GM21447 (cell line): ENCODE data around the gene ARL8B.
"Not testable (repeated sequence)": the region's sequence is repeated elsewhere in the genome, so short reads cannot be mapped to it uniquely, and the experiment has no call there.

Experiments
- ATAC-seq: cut with Tn5 transposase; IDR thresholded peaks from one replicate; pipeline ENCODE4 v1.9.1; 2021; ENCODE audit not compliant: unreplicated experiment

ARL8B gene

GRCh38 chr3:5144316-5144994 is 22.4 kb downstream of the ARL8B start:
- ATAC-seq: no peak

- ATAC-seq: no peak
Observed at GRCh38 chr3:5145120-5145519, 23.0 kb downstream of the ARL8B start.

DNA sequence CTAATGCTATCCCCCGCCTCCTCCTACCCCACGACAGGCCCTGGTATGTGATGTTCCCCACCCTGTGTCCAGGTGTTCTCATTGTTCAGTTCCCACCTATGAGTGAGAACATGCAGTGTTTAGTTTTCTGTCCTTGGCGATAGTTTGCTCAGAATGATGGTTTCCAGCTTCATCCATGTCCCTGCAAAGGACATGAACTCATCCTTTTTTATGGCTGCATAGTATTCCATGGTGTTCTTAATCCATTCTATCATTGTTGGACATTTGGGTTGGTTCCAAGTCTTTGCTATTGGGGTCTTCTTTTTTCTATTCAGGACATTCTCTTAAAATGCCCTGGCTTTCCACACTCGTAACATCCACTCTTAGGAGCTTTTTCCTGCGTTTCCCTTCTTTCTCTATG is 25.1 kb downstream of the ARL8B start:
- ATAC-seq: not testable (repeated sequence)

GRCh38 chr3:5149306-5149880 is 27.3 kb downstream of the ARL8B start:
- no peak for ATAC-seq

GRCh38 chr3:5151586-5151985 is 29.5 kb downstream of the ARL8B start:
- no peak for ATAC-seq

DNA sequence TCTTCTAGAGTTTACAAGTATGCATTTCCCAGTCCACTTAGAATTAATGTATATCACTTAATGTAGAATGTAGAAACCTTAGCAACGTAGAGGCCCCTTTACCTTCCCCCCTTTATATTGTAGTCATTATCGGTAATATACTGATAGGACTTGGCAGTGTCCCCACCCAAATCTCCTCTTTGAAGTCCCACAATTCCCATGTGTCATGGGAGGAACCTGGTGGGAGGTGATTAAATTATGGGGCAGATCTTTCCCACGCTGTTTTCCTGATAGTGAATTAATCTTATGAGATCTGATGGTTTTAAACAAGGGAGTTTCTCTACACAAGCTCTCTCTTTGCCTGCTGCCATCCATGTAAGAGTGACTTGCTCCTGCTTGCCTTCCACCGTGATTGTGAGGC is 31.0 kb downstream of the ARL8B start:
- no peak for ATAC-seq

DNA sequence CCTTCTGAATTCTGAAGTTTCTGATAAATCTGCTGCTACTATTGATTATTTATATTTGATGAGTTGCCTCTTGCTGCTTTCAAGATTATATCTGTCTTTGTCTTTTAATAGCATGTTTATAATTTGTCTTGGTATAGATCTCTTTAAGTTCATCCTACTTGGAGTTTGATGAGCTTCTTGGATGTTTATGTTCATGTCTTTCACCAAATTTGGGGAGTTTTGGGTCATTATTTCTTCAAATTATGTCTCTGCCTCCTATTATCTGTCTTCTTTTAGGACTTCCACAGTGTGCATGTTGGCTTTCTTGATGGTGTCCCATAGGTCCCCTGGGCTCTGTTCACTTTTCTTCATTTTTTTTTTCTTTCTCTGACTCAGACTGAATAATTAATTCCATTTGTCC is 33.1 kb downstream of the ARL8B start:
- no peak for ATAC-seq

DNA sequence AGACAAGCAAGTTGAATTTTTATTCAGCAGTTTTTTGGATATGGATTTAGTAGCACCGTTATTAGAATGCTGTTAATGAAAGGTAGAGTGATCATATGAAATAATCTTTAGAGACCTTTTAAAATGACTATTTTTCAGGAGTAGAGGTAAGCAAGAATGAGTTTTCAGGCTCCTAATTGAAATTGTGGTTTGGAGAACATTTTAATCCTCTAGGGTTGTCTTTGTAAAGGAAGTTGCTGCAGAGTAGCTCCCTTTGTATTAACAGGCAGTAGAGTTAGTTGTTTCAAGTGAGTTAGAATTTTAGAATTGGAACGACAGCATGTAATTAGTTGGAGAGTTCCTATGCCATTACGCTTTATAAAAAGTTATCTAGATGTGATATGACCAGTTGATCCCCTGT is 38.2 kb downstream of the ARL8B start:
- no peak for ATAC-seq

DNA sequence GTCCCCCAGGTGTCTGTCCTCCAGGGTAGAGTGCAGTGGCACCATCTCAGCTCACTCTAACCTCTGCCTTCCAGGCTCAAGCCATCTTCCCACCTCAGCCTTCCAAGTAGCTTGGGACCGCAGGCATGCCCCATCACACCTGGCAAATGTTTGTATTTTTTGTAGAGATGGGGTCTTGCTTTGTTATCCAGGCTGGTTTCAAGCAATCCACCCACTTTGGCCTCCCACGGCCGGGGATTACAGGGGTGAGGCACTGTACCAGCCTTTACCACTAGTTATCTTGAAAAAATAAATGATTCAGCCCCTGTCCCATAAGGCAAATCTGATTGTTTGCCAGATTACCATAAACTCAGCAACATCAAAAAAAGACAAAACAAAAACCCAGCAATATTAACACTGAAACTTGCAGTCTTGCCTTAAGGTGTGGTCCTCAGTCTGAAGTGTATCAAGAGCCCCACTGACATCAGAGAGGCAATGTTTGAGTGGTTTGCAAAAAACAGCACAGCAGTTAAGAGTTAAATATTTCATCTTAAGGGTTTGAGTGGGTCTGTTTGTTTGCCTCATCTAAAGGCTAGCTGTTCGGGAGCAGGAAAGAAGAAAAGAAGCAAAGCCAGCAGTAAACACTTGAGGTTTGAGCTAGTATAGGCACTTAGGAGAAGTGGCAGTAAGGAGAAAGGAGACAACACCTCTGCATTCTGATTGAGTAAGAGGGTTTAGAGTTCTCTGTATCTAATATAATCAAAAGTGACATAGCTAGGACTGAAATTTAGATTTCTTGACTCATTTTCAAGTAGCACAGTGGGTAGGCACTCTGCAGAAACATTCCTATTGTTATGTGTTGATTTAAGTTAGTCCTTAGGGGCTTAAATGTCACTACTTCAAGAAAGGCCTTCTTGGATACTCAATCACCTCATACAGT is 39.1 kb downstream of the ARL8B start:
- ATAC-seq: no peak

DNA sequence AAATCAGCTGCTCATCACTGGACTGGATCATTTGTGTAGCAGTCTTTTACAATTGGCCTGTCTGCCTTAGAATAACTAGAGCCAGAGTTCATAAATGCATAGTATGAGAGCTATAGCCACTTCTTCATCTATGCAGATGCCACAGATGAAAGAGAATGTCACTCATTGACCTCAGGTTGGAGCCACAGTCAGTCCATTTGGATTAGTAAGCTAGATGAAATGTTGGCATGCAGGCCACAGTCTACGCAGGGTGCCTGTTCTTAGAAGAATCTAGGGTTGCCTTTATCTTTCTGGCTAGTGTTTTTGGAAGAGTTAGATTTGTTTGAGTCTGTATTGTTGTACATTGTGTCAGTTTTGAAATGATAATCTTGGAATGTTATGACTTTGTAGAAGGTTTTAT is 40.0 kb downstream of the ARL8B start:
- no peak for ATAC-seq

DNA sequence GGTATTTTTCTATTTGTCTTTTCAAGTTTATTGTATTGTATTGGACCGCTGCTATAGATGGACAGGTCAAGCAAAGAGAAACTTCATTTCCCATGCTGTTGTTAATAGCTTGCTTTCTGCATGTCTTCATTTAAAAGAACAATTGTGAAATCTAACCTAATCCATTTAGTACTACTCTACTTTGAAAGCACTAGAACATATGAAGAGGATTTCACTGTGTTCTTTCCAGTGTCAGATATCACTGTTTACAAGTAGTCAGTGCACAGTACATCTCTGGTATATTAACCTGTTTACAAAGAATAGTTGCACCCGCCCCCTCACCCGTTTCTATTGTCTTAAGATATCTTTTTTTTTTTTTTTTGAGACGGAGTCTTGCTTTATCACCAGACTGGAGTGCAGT is 43.6 kb downstream of the ARL8B start:
- no peak for ATAC-seq

DNA sequence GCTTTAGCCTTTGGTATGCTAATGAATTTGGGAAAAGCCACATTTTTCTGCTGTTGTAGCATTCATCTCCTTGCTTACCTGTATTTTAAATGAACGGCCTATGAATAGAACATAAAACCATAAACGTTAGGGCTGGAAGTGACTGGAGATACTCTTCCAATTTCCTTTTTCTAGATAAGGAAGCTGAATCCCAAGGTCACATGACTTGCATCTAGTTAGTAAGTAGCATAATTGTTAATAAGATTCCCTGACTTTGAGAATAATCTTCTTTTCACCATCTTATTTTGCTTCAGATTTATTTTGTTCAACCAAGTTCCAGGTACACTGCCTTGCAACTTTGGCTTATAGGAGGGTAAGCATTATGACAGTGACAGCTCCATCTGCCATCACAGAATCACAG is 44.8 kb downstream of the ARL8B start:
- ATAC-seq: no peak

DNA sequence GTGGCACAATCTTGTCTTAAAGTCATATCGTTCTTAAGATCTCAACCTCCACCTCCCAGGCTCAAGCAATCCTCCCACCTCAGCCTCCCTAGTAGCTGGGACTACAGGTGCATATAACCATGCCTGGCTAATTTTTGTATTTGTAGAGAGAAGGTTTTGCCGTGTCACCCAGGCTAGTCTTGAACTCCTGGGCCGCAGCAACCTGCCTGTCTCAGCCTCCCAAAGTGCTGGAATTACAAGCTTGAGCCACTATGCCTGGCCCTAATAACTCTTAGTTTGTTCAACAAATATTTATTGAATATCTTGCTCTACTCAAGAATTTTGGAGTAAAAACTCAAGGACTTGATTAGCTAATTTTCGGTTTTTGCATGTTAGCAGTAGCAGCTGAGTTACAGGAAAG is 46.0 kb downstream of the ARL8B start:
- no peak for ATAC-seq

- no peak for ATAC-seq
Observed at GRCh38 chr3:5169807-5170206, 47.7 kb downstream of the ARL8B start.

GRCh38 chr3:5170975-5171374 is 48.9 kb downstream of the ARL8B start:
- ATAC-seq: no peak

- no peak for ATAC-seq
Observed at GRCh38 chr3:5172018-5172417, 49.9 kb downstream of the ARL8B start.

DNA sequence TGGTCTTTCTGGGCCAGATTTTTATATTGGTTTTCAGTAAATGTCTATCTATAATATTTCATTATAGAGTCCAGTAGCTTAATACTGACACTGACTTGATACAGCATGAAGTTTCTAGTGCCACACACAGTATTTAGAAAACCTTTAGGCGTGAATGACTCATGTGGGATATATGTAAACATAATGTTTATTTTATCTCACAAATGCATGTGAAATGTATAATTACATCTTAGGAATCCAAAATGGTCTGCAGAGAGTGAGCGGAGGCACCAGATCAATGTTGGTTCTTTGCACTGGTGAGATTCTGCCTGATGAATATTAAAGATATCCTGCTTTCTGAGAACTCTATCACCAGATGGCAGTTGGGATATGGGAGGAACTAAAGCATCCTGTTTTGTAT is 56.9 kb downstream of the ARL8B start:
- ATAC-seq: not testable (repeated sequence)

DNA sequence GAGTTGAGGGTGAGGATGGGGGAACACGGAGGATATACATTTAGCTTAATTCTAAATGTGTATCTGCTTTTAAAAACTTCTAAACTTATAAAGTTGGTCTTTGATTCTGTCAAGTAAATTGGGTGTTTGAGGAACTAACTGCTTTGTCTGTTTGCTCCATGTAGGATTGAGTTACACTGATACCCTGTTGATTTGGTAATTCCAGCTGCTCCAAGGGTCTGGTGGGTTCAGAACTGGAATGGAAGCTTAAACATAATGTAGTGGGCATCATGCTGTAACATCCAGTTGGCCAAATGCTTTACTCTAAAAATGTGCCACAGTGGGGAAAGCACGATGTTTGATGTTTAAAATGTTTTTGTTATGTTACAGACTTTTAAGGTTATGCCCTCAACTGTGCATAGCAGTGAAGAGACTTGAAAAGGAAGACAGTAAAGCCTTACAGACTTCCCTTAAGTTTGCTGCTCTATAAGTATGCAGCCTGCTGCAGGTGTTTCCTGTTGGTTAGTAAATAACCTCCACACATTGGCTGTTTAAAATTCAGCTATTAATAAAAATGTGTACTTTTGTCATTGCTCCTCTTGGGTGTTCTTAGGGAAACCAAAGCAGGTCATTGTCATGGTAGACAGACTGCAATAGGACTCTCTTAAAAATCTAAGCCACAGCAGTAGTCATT is 59.5 kb downstream of the ARL8B start:
- peak; percentile 75 for ATAC-seq

DNA sequence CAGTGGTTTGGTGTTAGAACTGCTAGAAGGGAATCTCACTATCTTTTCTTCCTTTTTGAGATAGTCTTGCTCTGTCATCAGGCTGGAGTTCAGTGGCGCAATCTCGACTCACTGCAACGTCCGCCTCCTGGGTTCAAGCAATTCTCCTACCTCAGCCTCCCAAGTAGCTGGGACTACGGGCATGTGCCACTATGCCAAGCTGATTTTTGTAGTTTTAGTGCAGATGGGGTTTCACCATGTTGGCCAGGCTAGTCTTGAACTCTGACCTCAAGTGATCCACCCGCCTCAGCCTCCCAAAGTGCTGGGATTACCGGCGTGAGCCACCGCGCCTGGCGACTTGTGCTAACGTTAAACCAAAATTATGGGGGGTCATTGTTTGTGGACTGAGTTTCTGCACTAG is 61.6 kb downstream of the ARL8B start:
- not testable (repeated sequence) for ATAC-seq

DNA sequence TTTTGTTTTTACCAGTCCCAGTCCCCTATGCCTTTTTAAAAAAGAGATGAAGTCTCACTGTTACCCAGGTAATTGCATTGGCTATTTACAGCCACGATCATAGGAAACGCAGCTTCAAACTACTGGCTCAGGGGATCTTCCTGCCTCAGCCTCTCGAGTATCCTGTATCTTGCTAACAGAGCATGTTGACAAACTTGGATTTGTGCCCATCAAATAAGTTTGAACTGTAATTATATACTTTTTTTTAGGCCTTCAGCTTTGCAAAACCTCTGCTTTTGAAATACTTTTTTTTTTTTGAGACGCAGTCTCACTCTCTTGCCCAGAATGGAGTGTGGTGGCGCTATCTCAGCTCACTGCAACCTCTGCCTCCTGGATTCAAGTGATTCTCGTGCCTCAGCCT is 62.4 kb downstream of the ARL8B start:
- ATAC-seq: no peak

DNA sequence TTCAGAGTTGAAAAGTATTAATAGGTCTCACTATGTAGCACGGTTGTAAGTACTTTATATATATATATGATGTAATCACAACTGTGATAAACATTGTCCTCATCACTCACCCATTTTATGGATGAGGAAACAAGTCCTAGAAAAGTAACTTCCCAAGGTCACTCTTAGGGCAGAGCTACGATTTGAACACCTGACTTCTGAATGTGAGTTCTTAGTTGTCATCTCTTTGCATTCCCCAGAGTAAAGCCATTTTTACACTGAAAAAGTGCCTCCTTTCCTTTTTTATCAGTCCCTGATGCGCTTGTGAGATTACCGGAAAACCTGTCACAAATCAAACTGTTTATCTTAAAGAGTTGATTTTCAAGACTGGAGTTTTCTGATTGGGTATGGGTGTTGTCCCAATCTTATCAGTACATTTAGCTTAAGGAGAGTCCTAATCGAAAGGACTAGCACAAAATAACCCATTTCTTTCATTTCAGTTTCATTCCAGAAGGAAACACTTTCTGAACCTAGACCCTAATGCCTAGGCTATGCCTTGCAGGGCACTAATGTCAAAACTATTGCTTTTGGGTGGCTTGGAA is 63.1 kb downstream of the ARL8B start:
- ATAC-seq: no peak
